Smooth muscle cell (in vitro differentiated cells): ENCODE measurements around the gene B3GALT5. TPM values are rescaled to one million over a fixed set of nuclear protein-coding genes. Genes with fewer than 3 reads are reported as not detected.
A peak's percentile ranks its signal among the peaks of the same experiment; 100 is the strongest.

Experiments
- DNase-seq: peaks from one replicate; lab custom pipeline; 2025; ENCODE audit not compliant: unreplicated experiment; lab: John Stamatoyannopoulos, UW
- H2AFZ ChIP-seq: fragments of 200-600 bp; sonication (generic); 2 replicates; pipeline ENCODE4 v1.6.0; 2016; ENCODE audit warnings: antibody characterized with exemption, low read depth, mild to moderate bottlenecking
- H3F3A ChIP-seq: fragments of 200-600 bp; sonication (generic); 2 replicates; pipeline ENCODE4 v1.6.0; 2017; ENCODE audit warnings: antibody characterized with exemption, low read depth
- H3K27ac ChIP-seq: fragments of 200-600 bp; sonication (generic); 2 replicates; pipeline ENCODE4 v1.5.1; 2016; ENCODE audit warnings: low read depth, mild to moderate bottlenecking
- H3K27me3 ChIP-seq: fragments of 200-600 bp; sonication (generic); 2 replicates; pipeline ENCODE4 v1.6.1; 2016; ENCODE audit warnings: low read depth, mild to moderate bottlenecking
- H3K36me3 ChIP-seq: fragments of 200-600 bp; sonication (generic); 2 replicates; pipeline ENCODE4 v1.5.1; 2016; ENCODE audit warnings: low read depth
- H3K4me1 ChIP-seq: fragments of 200-600 bp; sonication (generic); 2 replicates; pipeline ENCODE4 v1.5.1; 2016; ENCODE audit warnings: low read depth
- H3K4me2 ChIP-seq: fragments of 200-600 bp; sonication (generic); 2 replicates; pipeline ENCODE4 v1.6.0; 2016; ENCODE audit warnings: mild to moderate bottlenecking
- H3K4me3 ChIP-seq: fragments of 200-600 bp; sonication (generic); 2 replicates; pipeline ENCODE4 v1.5.1; 2016; ENCODE audit warnings: mild to moderate bottlenecking
- H3K79me2 ChIP-seq: fragments of 200-600 bp; sonication (generic); 2 replicates; pipeline ENCODE4 v1.6.0; 2016; ENCODE audit warnings: low read depth, mild to moderate bottlenecking
- H3K9ac ChIP-seq: fragments of 200-600 bp; sonication (generic); 2 replicates; pipeline ENCODE4 v1.6.0; 2016; ENCODE audit warnings: low read depth
- H3K9me3 ChIP-seq: fragments of 200-600 bp; sonication (generic); replicated peaks from 2 replicates; pipeline ENCODE4 v1.5.1; 2016; ENCODE audit warnings: low read depth
- H4K20me1 ChIP-seq: fragments of 200-600 bp; sonication (generic); 2 replicates; pipeline ENCODE4 v1.6.0; 2016; ENCODE audit warnings: low read depth
- CTCF ChIP-seq: fragments of 200-600 bp; sonication (generic); IDR thresholded peaks from 2 replicates; pipeline ENCODE4 v1.5.1; 2017; ENCODE audit warnings: borderline replicate concordance, mild to moderate bottlenecking, antibody characterized with exemption; ENCODE audit not compliant: insufficient read depth, poor library complexity, severe bottlenecking
- WGBS: methylation state at CpG from one replicate; pipeline ENCODE4 v1.1.7; 2016; ENCODE audit warnings: low lambda C conversion rate; 5-methylcytosine and 5-hydroxymethylcytosine counted together
- polyA plus RNA-seq: library from polyadenylated mRNA; unstranded; fragments of >200 nt; fragmentation: Nextera tagmentation; extraction: Ambion mirVana; gene quantifications from 2 replicates; pipeline ENCODE4 v1.2.1, GENCODE V29; 2016
- total RNA-seq: library from RNA; depleted of rRNA; stranded (reverse); fragments of >200 nt; gene quantifications from 2 replicates; pipeline ENCODE4 v1.2.3, GENCODE V29; 2014

B3GALT5 gene
- total and polyA plus RNA-seq, 2 experiments from 2014 or later = 0.73 to 3.8 TPM

GRCh38 chr21:39705849-39706248, 93.1 kb downstream of the B3GALT5 start:
- Histone ChIP-seq H3K4me1 (no peaks in the 10 kb centered on the region), H3K4me2 (no peak overlapping the region), H3K9me3 (no peaks in the 10 kb centered on the region), H3F3A (no peaks in the 10 kb centered on the region), H2AFZ (no peak overlapping the region), H4K20me1 (no peaks in the 10 kb centered on the region), H3K9ac (no peak overlapping the region), H3K27me3 (no peaks in the 10 kb centered on the region), H3K36me3 (no peaks in the 10 kb centered on the region), H3K79me2 (no peaks in the 10 kb centered on the region), H3K27ac (no peak overlapping the region), H3K4me3 (no peak overlapping the region)
- peak; percentile 26 for TF ChIP-seq CTCF
- 94% methylated on average over 2 of the region's 2 CpGs for WGBS
- no peak for DNase-seq

GRCh38 chr21:39707316-39707715, 94.6 kb downstream of the B3GALT5 start:
- H3K4me1 ChIP-seq = no peaks in the 10 kb centered on the region
- no peak overlapping the region for H3K9ac ChIP-seq
- no peaks in the 10 kb centered on the region for H3K9me3 ChIP-seq
- DNase-seq = no peak
- no peaks in the 10 kb centered on the region for H3F3A ChIP-seq
- no peak overlapping the region for H3K4me2 ChIP-seq
- WGBS = 44% methylated on average over 1 of the region's 1 CpG
- H2AFZ ChIP-seq = no peak overlapping the region
- H3K27me3 ChIP-seq = no peaks in the 10 kb centered on the region
- H3K27ac ChIP-seq = no peak overlapping the region
- H4K20me1 ChIP-seq = no peaks in the 10 kb centered on the region
- no peaks in the 10 kb centered on the region for H3K36me3 ChIP-seq
- no peak for TF ChIP-seq CTCF
- H3K4me3 ChIP-seq = no peak overlapping the region
- H3K79me2 ChIP-seq = no peaks in the 10 kb centered on the region

GRCh38 chr21:39710866-39711265, 98.1 kb downstream of the B3GALT5 start:
- no peak overlapping the region for H3K9ac ChIP-seq
- WGBS = 95% methylated on average over 8 of the region's 8 CpGs
- H3K9me3 ChIP-seq = no peaks in the 10 kb centered on the region

More at GRCh38 chr21:39710866-39711265, 98.1 kb downstream of the B3GALT5 start:
- Histone ChIP-seq H4K20me1 (no peaks in the 10 kb centered on the region), H3K4me3 (no peak overlapping the region), H3K27me3 (no peaks in the 10 kb centered on the region), H2AFZ (no peak overlapping the region), H3K4me1 (no peaks in the 10 kb centered on the region), H3K36me3 (no peaks in the 10 kb centered on the region), H3K27ac (no peak overlapping the region), H3K4me2 (no peak overlapping the region), H3F3A (no peaks in the 10 kb centered on the region), H3K79me2 (no peaks in the 10 kb centered on the region)
- TF ChIP-seq CTCF = no peak
- no peak for DNase-seq
